NB4 (cell line): ENCODE data around the gene PRDM15.

Experiments
- DNase-seq: peaks from one replicate; pipeline ENCODE4 v3.0.0; 2010; ENCODE audit warnings: low read depth
- H3K4me3 ChIP-seq: one replicate; pipeline ENCODE4 v1.5.1; 2011; ENCODE audit warnings: mild to moderate bottlenecking, low read depth, low read length, moderate library complexity
- MYC ChIP-seq: IDR thresholded peaks from 2 replicates; pipeline ENCODE4 v1.6.1; 2011; ENCODE audit warnings: low read depth, low read length
- POLR2A ChIP-seq: IDR thresholded peaks from 2 replicates; pipeline ENCODE4 v1.6.1; 2011; ENCODE audit warnings: mild to moderate bottlenecking; ENCODE audit not compliant: insufficient read length; ENCODE audit errors: extremely low read depth
- TF ChIP-seq, protein P1 (sequence below): IDR thresholded peaks from one replicate; pipeline ENCODE4 v1.5.1; 2012; ENCODE audit warnings: low read depth, low read length
- TF ChIP-seq, protein P2 (sequence below): IDR thresholded peaks from 2 replicates; pipeline ENCODE4 v1.6.1; 2011; ENCODE audit warnings: low read depth, low read length

The PRDM15 gene

GRCh38 chr21:41861255-41861654 lies 17.9 kb downstream of the PRDM15 start:
- TF ChIP-seq MYC, result no peak
- no peak for TF ChIP-seq POLR2A
- TF ChIP-seq, protein P1, sequence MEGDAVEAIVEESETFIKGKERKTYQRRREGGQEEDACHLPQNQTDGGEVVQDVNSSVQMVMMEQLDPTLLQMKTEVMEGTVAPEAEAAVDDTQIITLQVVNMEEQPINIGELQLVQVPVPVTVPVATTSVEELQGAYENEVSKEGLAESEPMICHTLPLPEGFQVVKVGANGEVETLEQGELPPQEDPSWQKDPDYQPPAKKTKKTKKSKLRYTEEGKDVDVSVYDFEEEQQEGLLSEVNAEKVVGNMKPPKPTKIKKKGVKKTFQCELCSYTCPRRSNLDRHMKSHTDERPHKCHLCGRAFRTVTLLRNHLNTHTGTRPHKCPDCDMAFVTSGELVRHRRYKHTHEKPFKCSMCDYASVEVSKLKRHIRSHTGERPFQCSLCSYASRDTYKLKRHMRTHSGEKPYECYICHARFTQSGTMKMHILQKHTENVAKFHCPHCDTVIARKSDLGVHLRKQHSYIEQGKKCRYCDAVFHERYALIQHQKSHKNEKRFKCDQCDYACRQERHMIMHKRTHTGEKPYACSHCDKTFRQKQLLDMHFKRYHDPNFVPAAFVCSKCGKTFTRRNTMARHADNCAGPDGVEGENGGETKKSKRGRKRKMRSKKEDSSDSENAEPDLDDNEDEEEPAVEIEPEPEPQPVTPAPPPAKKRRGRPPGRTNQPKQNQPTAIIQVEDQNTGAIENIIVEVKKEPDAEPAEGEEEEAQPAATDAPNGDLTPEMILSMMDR, result no peak
- TF ChIP-seq, protein P2, sequence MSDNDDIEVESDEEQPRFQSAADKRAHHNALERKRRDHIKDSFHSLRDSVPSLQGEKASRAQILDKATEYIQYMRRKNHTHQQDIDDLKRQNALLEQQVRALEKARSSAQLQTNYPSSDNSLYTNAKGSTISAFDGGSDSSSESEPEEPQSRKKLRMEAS, result no peak
- H3K4me3 ChIP-seq, result no peak overlapping the region
- DNase-seq, result no peak

DNA sequence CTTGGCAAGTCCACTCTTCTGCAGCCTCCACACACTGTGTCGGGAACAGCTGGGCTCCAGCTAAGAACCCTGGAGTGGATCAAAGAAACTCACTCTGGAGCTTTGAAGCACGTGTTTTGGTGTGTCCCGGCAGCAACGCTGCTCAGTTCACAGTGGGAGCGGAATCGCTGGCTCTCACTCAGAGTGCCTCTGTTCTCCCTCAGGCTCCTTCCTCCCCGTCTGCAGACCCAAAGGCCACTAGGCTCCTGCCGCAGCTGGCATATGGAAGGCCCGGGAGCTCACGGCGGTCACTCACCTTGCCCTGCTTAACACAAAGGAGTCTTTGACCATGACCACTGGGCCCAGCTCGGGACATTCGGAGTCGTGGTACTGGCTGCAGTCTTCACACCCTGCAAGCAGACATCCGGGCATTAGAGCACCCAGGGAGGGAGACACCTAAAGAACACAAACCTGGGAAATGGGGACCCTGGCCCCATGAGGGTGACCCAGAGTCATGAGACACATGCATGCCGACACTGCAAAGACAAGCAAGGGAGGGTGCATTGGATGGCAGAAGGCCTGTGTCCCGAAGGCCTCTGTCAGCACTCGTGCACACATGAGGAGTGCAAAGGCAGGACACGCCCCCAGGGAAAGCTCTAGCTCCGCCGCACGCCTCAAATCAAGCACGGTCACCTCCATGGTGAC lies 19.7 kb downstream of the PRDM15 start:
- H3K4me3 ChIP-seq, result no peak overlapping the region
- DNase-seq, result no peak
- TF ChIP-seq, protein P1, result no peak
- TF ChIP-seq, protein P2, result no peak
- TF ChIP-seq POLR2A (no peak), MYC (no peak)

- no peak overlapping the region for H3K4me3 ChIP-seq
- DNase-seq, result no peak
- TF ChIP-seq MYC, result no peak
- TF ChIP-seq, protein P1, result no peak
- no peak for TF ChIP-seq POLR2A
- TF ChIP-seq, protein P2, result no peak
Measured at GRCh38 chr21:41858466-41859296, 20.5 kb downstream of the PRDM15 start.

DNA sequence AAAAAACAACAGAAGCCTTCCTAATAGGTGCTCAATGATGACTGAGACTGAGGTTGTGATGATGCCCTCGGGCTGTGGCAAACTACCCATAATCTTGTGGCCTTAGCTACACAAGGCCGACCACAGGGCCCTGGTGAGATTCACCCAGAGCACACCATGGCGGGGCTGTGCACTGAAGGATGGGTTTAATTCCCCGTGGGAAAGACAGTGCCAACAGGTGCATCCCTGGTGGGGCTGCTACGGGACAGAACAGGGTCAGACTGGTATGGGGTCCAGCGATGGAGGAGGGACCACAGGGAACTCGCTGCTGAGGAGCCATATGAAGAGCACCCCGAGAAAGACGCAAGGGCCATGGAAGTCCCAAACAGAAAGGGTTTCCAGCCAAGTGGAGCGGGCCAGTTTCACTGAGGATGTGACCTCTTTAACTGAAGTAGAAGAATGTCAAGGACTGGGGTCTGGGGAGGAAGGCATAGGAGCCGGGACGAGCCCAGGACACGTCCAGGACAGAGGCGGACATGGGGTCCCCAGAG lies 21.3 kb downstream of the PRDM15 start:
- no peak for DNase-seq
- TF ChIP-seq, protein P2, result no peak
- TF ChIP-seq POLR2A (no peak), MYC (no peak)
- TF ChIP-seq, protein P1, result no peak
- H3K4me3 ChIP-seq, result no peak overlapping the region

DNA sequence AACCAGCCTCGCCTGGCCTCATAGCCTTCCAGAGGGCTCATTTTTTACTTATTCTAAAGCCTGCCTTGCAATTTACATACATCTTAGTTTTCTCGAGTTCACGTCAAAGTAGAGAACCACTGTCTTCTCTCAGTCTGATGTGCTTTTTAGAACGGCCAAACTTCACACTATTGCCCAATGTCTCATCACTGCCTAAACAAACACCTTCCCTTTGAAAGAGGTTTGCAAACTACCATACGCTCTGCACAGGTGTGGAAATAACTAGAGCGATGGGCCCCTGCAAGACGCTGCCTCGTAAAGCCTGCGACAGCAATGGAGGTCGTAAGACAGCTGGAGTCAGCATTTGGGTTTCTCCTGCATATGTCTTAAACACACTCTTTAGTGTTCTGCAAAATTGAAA lies 22.6 kb downstream of the PRDM15 start:
- TF ChIP-seq MYC (no peak), POLR2A (no peak)
- TF ChIP-seq, protein P1, result no peak
- TF ChIP-seq, protein P2, result no peak
- no peak overlapping the region for H3K4me3 ChIP-seq
- no peak for DNase-seq
